Measurements from ENCODE around the gene SHLD1. TPM values are rescaled to one million over a fixed set of nuclear protein-coding genes. Genes with fewer than 3 reads are reported as not detected.

SHLD1 gene
- total RNA-seq, 2 donors from 2014 or later: 6.4 to 10.5 TPM

GRCh38 chr20:5899444-5899843, 149.2 kb downstream of the SHLD1 start:
- TF ChIP-seq, protein P1, sequence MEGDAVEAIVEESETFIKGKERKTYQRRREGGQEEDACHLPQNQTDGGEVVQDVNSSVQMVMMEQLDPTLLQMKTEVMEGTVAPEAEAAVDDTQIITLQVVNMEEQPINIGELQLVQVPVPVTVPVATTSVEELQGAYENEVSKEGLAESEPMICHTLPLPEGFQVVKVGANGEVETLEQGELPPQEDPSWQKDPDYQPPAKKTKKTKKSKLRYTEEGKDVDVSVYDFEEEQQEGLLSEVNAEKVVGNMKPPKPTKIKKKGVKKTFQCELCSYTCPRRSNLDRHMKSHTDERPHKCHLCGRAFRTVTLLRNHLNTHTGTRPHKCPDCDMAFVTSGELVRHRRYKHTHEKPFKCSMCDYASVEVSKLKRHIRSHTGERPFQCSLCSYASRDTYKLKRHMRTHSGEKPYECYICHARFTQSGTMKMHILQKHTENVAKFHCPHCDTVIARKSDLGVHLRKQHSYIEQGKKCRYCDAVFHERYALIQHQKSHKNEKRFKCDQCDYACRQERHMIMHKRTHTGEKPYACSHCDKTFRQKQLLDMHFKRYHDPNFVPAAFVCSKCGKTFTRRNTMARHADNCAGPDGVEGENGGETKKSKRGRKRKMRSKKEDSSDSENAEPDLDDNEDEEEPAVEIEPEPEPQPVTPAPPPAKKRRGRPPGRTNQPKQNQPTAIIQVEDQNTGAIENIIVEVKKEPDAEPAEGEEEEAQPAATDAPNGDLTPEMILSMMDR (IDR thresholded peaks at IDR 0.05): no peak
- TF ChIP-seq POLR2AphosphoS5 (IDR thresholded peaks at IDR 0.05) (no peak), POLR2A (IDR thresholded peaks at IDR 0.05) (no peak)
- WGBS: 68% methylated on average over 1 of the region's 1 CpG
- intact Hi-C loops (cut with DNase I): no loop called here

DNA sequence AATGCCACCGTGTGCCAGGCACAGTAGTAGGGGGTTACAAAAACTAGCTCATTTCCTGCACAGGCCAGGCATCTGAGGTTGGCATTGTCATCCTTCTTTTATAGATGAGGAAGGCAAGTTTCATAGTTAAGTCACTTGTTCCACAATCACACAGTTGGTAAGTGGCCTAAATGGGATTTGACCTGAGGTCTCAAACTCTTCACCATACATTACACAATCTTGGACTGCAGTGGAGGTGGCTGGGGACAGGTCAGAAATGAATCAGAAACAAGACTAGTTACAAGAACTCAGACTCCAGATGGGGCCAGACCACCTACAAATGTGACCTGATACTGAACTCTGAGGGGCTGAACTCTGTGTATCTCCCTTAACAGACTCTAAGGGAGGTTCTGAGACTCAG, 150.7 kb downstream of the SHLD1 start:
- TF ChIP-seq POLR2AphosphoS5 (IDR thresholded peaks at IDR 0.05) (no peak), POLR2A (IDR thresholded peaks at IDR 0.05) (no peak)
- TF ChIP-seq, protein P1 (IDR thresholded peaks at IDR 0.05): no peak
- H3K9me3 ChIP-seq: no peaks in the 10 kb centered on the region
- H3K27ac ChIP-seq: no peak overlapping the region
- H3K36me3 ChIP-seq: no peaks in the 10 kb centered on the region
- no peaks in the 10 kb centered on the region for H3K4me1 ChIP-seq (replicated peaks)
- 87% methylated on average over 1 of the region's 1 CpG for WGBS
- intact Hi-C loops (cut with DNase I): no loop called here
- DNase-seq (ENCODE audit: low spot score): no peak
- H3K4me3 ChIP-seq: no peak overlapping the region
- H3K27me3 ChIP-seq (replicated peaks; ENCODE audit: insufficient read depth): no peaks in the 10 kb centered on the region

More at GRCh38 chr20:5899444-5899843, 149.2 kb downstream of the SHLD1 start:
- Histone ChIP-seq H3K4me1 (replicated peaks) (no peaks in the 10 kb centered on the region), H3K4me3 (no peak overlapping the region), H3K36me3 (no peaks in the 10 kb centered on the region), H3K9me3 (no peaks in the 10 kb centered on the region), H3K27ac (no peak overlapping the region), H3K27me3 (replicated peaks; ENCODE audit: insufficient read depth) (no peaks in the 10 kb centered on the region)
- no peak for DNase-seq (ENCODE audit: low spot score)

DNA sequence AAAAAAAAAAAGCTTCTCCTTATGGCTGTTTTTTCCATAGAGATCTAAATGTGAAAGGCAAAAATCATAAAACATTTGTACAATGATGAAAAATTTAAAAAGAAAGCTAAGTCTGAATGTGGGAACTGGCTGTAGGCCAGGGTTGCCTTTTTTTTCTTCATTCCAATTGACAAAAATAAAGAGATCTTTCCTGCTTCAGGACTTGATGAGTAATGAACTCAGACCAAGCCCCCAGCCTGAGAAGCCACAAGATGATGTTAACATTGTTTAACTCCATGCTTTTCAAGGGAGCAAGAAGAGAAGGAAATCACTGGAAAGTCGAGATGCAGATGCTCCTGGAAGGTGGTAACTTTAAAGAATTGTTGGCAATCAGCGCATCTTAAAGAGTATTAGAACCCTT, 158.8 kb downstream of the SHLD1 start:
- no peak overlapping the region for H3K27ac ChIP-seq
- no peaks in the 10 kb centered on the region for H3K27me3 ChIP-seq (replicated peaks; ENCODE audit: insufficient read depth)
- H3K4me3 ChIP-seq: no peak overlapping the region
- WGBS: 75% methylated on average over 2 of the region's 2 CpGs
- no peaks in the 10 kb centered on the region for H3K4me1 ChIP-seq (replicated peaks)
- H3K9me3 ChIP-seq: no peaks in the 10 kb centered on the region
- TF ChIP-seq POLR2AphosphoS5 (IDR thresholded peaks at IDR 0.05) (no peak), POLR2A (IDR thresholded peaks at IDR 0.05) (no peak)
- TF ChIP-seq, protein P1 (IDR thresholded peaks at IDR 0.05): no peak
- no peaks in the 10 kb centered on the region for H3K36me3 ChIP-seq
- intact Hi-C loops (cut with DNase I): no loop called here
- no peak for DNase-seq (ENCODE audit: low spot score)

DNA sequence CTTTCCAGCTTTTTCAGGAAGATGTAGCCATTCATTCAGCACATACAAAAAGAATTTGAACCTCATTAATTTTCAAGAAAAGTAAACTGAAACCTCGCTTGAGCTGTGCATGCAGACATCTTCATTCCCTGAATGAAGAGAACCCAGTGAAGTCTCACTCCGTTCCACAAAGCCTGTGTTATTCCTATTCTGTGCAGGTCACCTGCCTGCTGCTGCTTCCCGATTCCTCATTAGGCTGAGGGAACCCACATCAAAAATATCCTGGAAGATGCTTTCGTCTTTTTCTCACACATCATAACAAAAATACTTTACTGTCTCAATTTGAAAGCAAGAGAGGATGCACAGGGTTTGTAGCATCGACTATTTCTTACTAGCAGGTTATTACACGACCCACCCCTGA, 160.0 kb downstream of the SHLD1 start:
- no peaks in the 10 kb centered on the region for H3K4me1 ChIP-seq (replicated peaks)
- H3K9me3 ChIP-seq: no peaks in the 10 kb centered on the region
- intact Hi-C loops (cut with DNase I): no loop called here
- no peak for DNase-seq (ENCODE audit: low spot score)
- TF ChIP-seq POLR2AphosphoS5 (IDR thresholded peaks at IDR 0.05) (no peak), POLR2A (IDR thresholded peaks at IDR 0.05) (no peak)
- TF ChIP-seq, protein P1 (IDR thresholded peaks at IDR 0.05): no peak
- no peak overlapping the region for H3K27ac ChIP-seq
- no peak overlapping the region for H3K4me3 ChIP-seq
- no peaks in the 10 kb centered on the region for H3K27me3 ChIP-seq (replicated peaks; ENCODE audit: insufficient read depth)
- no peaks in the 10 kb centered on the region for H3K36me3 ChIP-seq
- 61% methylated on average over 6 of the region's 6 CpGs for WGBS

DNA sequence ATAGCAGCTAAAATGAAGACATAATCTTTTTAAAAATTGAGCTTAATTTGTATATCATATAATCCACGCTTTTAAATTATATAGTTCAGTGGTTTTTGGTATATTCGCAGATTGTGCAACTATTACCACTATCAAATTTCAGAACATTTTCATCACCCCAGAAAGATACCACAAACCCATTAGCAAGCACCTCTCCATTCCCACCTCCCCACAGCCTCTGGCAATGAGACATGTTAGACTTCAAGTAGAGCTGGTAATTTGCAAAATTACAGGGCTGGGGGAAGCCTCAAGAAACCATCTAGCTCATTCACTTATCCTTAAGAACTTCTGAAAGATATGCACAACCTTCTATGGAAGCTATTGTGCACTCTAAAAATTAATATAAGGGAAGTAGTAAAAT, 163.0 kb downstream of the SHLD1 start:
- TF ChIP-seq, protein P1 (IDR thresholded peaks at IDR 0.05): no peak
- no peak for TF ChIP-seq POLR2A (IDR thresholded peaks at IDR 0.05)
- 90% methylated on average over 2 of the region's 2 CpGs for WGBS
- H3K36me3 ChIP-seq: no peaks in the 10 kb centered on the region
- intact Hi-C loops (cut with DNase I): no loop called here
- no peaks in the 10 kb centered on the region for H3K9me3 ChIP-seq
- no peaks in the 10 kb centered on the region for H3K4me1 ChIP-seq (replicated peaks)
- H3K27ac ChIP-seq: no peak overlapping the region
- H3K4me3 ChIP-seq: no peak overlapping the region
- no peaks in the 10 kb centered on the region for H3K27me3 ChIP-seq (replicated peaks; ENCODE audit: insufficient read depth)
- no peak for DNase-seq (ENCODE audit: low spot score)

Small RNA genes lying within 50 kb of the gene (small RNA-seq; reads per million reads assigned to genes)
- gene RNU1-55P: 0 reads per million in 2 donors

Other genes with a start within 250 kb of the SHLD1 start
- gene GPCPD1, start 139.4 kb upstream of the SHLD1 start, total RNA-seq: 10 to 100 TPM; 12.6 to 25.7 TPM
- gene CHGB, start 161.1 kb downstream of the SHLD1 start, total RNA-seq: 10 to 100 TPM in 1 of 2 donors, 1 to 10 TPM in 1; 1.2 to 11.2 TPM
- gene TRMT6, start 200.1 kb downstream of the SHLD1 start, total RNA-seq: 10 to 100 TPM in 1 of 2 donors, 1 to 10 TPM in 1; 8.3 to 14.8 TPM
- 10 to 100 TPM in 1 of 2 donors, 1 to 10 TPM in 1; 8.4 to 13.0 TPM for gene MCM8, start 200.3 kb downstream of the SHLD1 start, total RNA-seq